AG04449 (cell line): Measurements from ENCODE around the gene CYLD.

ENCODE experiments used
- CTCF ChIA-PET: fragments of 350-600 bp; formaldehyde crosslinking; extraction: SDS; loops from one replicate; lab custom pipeline; 2021; ENCODE audit warnings: antibody characterized with exemption; lab: Yijun Ruan, JAX
- POLR2A ChIA-PET: fragments of 400-600, 350-600 bp; formaldehyde crosslinking; extraction: SDS; loops from one replicate; lab custom pipeline; 2020; ENCODE audit warnings: antibody characterized with exemption, inconsistent platforms; lab: Yijun Ruan, JAX
- DNase-seq: peaks from one replicate; pipeline ENCODE4 v3.0.0-alpha.2; 2010; ENCODE audit warnings: low read depth, low spot score
- H3K4me3 ChIP-seq: 2 replicates; pipeline ENCODE4 v1.5.1; 2011; ENCODE audit warnings: low read depth, mild to moderate bottlenecking, control low read depth, low read length
- TF ChIP-seq, protein P1 (sequence below): IDR thresholded peaks from one replicate; pipeline ENCODE4 v1.5.1; 2011; ENCODE audit warnings: mild to moderate bottlenecking, moderate library complexity, low read length, control low read depth, inconsistent platforms; ENCODE audit not compliant: insufficient read depth; ENCODE audit errors: missing control alignments

The CYLD gene

DNA sequence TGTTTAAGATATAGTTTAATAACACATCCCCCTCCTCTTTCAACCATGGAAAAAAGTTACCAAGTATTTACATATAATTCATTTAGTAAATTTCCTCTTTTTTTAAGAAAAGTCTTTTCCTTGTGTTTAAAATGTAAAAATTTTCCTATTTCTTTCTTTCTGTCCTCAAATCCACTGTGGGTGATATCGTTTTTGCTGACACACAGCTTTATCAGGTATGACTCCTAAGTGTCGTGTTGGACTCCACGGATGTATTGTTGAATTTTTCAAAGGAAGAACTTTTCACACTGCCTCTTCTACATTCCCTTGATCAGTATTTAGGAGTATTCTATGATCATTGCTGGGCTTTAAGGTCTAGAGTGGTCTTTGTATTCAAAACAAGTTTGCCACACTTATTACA is 33.1 kb downstream of the CYLD start:
- no peak for DNase-seq
- POLR2A ChIA-PET, result no interaction called here
- no peak overlapping the region for H3K4me3 ChIP-seq
- CTCF ChIA-PET, result no interaction called here
- TF ChIP-seq, protein P1, sequence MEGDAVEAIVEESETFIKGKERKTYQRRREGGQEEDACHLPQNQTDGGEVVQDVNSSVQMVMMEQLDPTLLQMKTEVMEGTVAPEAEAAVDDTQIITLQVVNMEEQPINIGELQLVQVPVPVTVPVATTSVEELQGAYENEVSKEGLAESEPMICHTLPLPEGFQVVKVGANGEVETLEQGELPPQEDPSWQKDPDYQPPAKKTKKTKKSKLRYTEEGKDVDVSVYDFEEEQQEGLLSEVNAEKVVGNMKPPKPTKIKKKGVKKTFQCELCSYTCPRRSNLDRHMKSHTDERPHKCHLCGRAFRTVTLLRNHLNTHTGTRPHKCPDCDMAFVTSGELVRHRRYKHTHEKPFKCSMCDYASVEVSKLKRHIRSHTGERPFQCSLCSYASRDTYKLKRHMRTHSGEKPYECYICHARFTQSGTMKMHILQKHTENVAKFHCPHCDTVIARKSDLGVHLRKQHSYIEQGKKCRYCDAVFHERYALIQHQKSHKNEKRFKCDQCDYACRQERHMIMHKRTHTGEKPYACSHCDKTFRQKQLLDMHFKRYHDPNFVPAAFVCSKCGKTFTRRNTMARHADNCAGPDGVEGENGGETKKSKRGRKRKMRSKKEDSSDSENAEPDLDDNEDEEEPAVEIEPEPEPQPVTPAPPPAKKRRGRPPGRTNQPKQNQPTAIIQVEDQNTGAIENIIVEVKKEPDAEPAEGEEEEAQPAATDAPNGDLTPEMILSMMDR, result no peak

DNA sequence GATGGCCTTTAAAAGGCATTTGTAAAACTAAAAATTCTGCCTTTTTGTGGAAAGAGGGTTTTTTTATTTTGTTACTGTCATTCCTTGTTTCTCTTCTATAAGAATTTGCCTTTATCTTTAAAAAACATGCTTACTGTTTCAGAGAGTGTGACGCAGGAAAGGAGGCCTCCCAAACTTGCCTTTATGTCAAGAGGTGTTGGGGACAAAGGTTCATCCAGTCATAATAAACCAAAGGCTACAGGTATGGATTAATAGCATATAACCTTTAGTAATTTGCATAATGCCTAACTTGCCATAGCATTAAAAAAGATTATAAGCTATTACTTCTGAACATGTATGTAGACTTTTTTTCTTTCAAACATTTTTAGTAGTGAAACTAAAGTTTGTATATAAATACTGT is 34.2 kb downstream of the CYLD start:
- no peak overlapping the region for H3K4me3 ChIP-seq
- ChIA-PET CTCF (interaction anchor here (1.1 to 2.3 kb wide), 2 partner anchors 11 to 30 kb away, joined by 3 to 20 read pairs; no protein-coding TSS in a partner anchor), POLR2A (no interaction called here)
- TF ChIP-seq, protein P1, result no peak
- no peak for DNase-seq

DNA sequence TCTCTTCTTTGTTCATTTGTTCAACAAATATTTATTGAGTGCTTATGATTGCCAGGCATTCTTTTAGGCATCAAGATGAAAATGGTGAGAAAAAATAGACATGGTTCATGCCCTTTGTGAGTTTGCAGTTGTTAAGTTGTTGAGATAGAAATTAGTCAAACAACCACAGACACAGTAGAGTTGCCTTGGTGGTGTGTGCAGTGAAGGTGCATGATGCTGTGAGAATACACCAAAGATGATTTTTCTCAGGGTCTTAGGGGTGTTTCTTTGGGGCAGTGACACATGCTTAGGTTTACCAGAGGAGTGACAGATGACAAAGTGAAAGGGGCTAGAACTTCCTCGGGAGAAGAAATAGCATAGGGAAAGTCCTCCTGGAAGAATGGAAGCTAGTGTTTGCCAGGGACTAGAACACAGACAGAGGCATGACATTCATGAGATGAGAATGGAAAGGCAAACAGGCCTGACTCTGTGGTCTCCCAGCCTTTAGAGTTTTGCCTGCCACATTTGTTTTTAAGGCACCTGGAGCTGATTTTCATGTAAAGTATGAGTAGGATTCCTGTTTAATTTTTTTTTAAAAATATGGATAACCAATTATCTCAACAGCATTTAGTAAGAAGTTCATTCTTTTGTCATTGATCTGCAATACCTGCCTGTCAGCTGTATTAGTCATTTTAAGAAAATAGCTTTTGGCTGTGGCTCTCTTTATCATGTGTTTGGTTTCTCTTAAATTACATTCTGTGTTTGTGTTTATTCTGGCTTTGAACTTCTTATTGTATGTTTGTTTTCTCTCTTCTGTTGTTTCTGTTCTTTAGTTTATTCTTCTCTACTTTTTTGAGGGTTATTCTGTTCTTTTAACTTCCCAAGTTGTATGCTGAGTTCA is 36.6 kb downstream of the CYLD start:
- ChIA-PET CTCF (interaction anchor here (0.7 to 3.5 kb wide), 2 partner anchors 22 to 27 kb away, joined by 3 to 23 read pairs; no protein-coding TSS in a partner anchor), POLR2A (no interaction called here)
- DNase-seq, result no peak

DNA sequence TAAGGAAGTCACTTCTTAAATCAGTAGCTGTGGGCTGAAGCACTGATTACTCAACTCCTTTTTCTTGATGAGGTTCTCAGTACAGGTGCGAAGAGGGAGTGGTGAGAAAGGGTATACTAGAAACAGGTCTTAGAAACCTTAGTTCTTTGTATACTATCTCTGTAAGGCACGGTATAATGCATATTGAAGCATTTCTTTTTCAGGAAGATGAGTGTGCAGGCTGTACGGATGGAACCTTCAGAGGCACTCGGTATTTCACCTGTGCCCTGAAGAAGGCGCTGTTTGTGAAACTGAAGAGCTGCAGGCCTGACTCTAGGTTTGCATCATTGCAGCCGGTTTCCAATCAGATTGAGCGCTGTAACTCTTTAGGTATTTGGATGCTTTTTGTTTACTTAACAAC is 39.2 kb downstream of the CYLD start:
- ChIA-PET POLR2A (no interaction called here), CTCF (interaction anchor here (0.6 to 3.5 kb wide), 2 partner anchors 25 to 1040 kb away, joined by 4 to 23 read pairs; no protein-coding TSS in a partner anchor)
- H3K4me3 ChIP-seq, result no peak overlapping the region
- no peak for DNase-seq
- TF ChIP-seq, protein P1, result no peak

More for the DNA sequence above, 36.6 kb downstream of the CYLD start:
- TF ChIP-seq, protein P1, result no peak
- H3K4me3 ChIP-seq, result no peak overlapping the region

DNA sequence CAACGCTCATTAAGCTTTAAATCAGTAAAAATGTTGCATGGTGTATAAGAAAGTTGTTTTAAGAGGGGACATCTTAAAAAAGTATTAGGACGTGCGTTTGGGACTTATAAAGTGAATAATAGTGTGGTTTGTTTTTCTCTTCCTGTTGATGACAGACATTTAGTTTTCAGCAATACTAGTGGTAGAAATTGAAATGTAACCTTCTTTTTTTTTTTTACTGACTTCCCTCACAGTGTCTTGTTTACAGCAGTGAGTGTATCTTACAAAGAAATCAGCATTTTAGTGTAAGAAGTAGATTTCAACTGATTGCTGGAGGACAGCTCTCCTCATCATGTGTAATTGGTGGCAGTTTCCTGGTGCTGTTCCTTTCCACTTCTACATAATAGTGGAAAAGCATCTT is 39.6 kb downstream of the CYLD start:
- CTCF ChIA-PET, result interaction anchor here (0.6 to 3.5 kb wide), 2 partner anchors 24 to 1040 kb away, joined by 4 to 23 read pairs; no protein-coding TSS in a partner anchor
- no peak for DNase-seq
- POLR2A ChIA-PET, result no interaction called here
- H3K4me3 ChIP-seq, result no peak overlapping the region
- TF ChIP-seq, protein P1, result no peak

DNA sequence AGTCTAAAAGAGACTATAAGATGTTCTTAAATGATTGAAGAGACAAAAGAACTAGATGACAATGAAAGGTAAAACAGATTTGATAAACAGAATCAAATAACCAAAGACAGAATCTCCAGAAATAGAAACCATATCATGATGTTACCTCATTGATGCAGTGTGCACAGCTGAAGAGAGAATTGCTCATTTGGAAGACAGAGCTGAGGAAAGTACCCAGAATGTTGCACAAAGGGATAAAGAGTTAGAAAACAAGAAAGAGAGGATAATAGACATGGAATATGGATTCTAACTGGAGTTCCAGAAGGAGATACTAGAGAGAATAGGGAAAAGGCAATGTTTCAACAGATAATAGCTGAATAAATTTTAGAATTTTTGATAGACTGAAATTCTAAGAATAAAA is 47.9 kb downstream of the CYLD start:
- H3K4me3 ChIP-seq, result no peak overlapping the region
- TF ChIP-seq, protein P1, result no peak
- ChIA-PET POLR2A (no interaction called here), CTCF (interaction anchor here (6.7 kb wide), 1 partner anchor 16 kb away, joined by 59 read pairs; no protein-coding TSS in a partner anchor)
- no peak for DNase-seq
